Endometrium (tissue), 2 donors: ENCODE measurements around the gene LIX1L.

Experiments used
- FAIRE-seq: peaks from 2 replicates; lab custom pipeline; 2012; peaks lifted over from hg19 to GRCh38; lab: Jason Lieb, UNC
- donor health status: control.
- donor health status: control.

LIX1L gene

GRCh38 chr1:145893306-145894055 lies 64.3 kb downstream of the LIX1L start:
- no peak for FAIRE-seq

GRCh38 chr1:145892486-145893087 lies 65.2 kb downstream of the LIX1L start:
- FAIRE-seq, result no peak

- FAIRE-seq, result peak; percentile 60
Observed at GRCh38 chr1:145891587-145892485, 66.0 kb downstream of the LIX1L start.

- no peak for FAIRE-seq
Observed at GRCh38 chr1:145891143-145891542, 66.7 kb downstream of the LIX1L start.

GRCh38 chr1:145889722-145890121 lies 68.1 kb downstream of the LIX1L start:
- no peak for FAIRE-seq

- no peak for FAIRE-seq
Observed at GRCh38 chr1:145887631-145888030, 70.2 kb downstream of the LIX1L start.

- FAIRE-seq, result no peak
Observed at GRCh38 chr1:145886816-145887215, 71.0 kb downstream of the LIX1L start.

- FAIRE-seq, result no peak
Observed at GRCh38 chr1:145886390-145886789, 71.4 kb downstream of the LIX1L start.

- no peak for FAIRE-seq
Observed at GRCh38 chr1:145885738-145886287, 72.0 kb downstream of the LIX1L start, which contains the start of gene ANKRD35. TSS of gene ANKRD35 (minus strand) at chr1:145885866. CDS start at chr1:145885758, 108 bp downstream.

- FAIRE-seq, result no peak
Observed at GRCh38 chr1:145884675-145885074, 73.1 kb downstream of the LIX1L start.
